GM23248 (cell line): ENCODE measurements around the gene IL1R1. TPM values are rescaled to one million over a fixed set of nuclear protein-coding genes. Genes with fewer than 3 reads are reported as not detected.

Source experiments
- DNase-seq: peaks from one replicate; pipeline ENCODE4 v3.0.0-alpha.2; 2015
- H2AFZ ChIP-seq: fragments of 200-600 bp; sonication (generic); 2 replicates; pipeline ENCODE4 v1.6.1; 2016; ENCODE audit warnings: antibody characterized with exemption
- H3F3A ChIP-seq: fragments of 200-600 bp; sonication (generic); 2 replicates; pipeline ENCODE4 v1.6.1; 2016; ENCODE audit warnings: mild to moderate bottlenecking, antibody characterized with exemption, mixed run types; ENCODE audit not compliant: insufficient read depth
- H3K27ac ChIP-seq: fragments of 200-600 bp; sonication (generic); 2 replicates; pipeline ENCODE4 v1.5.1; 2016; ENCODE audit warnings: mild to moderate bottlenecking
- H3K27me3 ChIP-seq: fragments of 200-600 bp; sonication (generic); replicated peaks from 2 replicates; pipeline ENCODE4 v1.6.1; 2016; ENCODE audit warnings: mild to moderate bottlenecking; ENCODE audit not compliant: insufficient read depth
- H3K36me3 ChIP-seq: fragments of 200-600 bp; sonication (generic); 2 replicates; pipeline ENCODE4 v1.6.1; 2016; ENCODE audit warnings: low read depth, mild to moderate bottlenecking
- H3K4me1 ChIP-seq: fragments of 200-600 bp; sonication (generic); 2 replicates; pipeline ENCODE4 v1.6.1; 2016; ENCODE audit warnings: mild to moderate bottlenecking; ENCODE audit not compliant: insufficient read depth
- H3K4me2 ChIP-seq: fragments of 200-600 bp; sonication (generic); one replicate; pipeline ENCODE4 v1.6.1; 2016; ENCODE audit warnings: mild to moderate bottlenecking; ENCODE audit not compliant: unreplicated experiment
- H3K4me3 ChIP-seq: fragments of 200-600 bp; sonication (generic); 2 replicates; pipeline ENCODE4 v1.5.1; 2016; ENCODE audit warnings: mild to moderate bottlenecking
- H3K79me2 ChIP-seq: fragments of 200-600 bp; sonication (generic); 2 replicates; pipeline ENCODE4 v1.6.1; 2016; ENCODE audit warnings: mild to moderate bottlenecking; ENCODE audit not compliant: insufficient read depth
- H3K9ac ChIP-seq: fragments of 200-600 bp; sonication (generic); 2 replicates; pipeline ENCODE4 v1.6.1; 2016; ENCODE audit warnings: mild to moderate bottlenecking
- H3K9me2 ChIP-seq: fragments of 200-600 bp; sonication (generic); 2 replicates; pipeline ENCODE4 v1.6.1; 2016; ENCODE audit warnings: mixed run types, mild to moderate bottlenecking, moderate library complexity; ENCODE audit not compliant: insufficient read depth
- H3K9me3 ChIP-seq: fragments of 200-600 bp; sonication (generic); one replicate; pipeline ENCODE4 v1.6.1; 2017; ENCODE audit warnings: low read depth
- H4K20me1 ChIP-seq: fragments of 200-600 bp; sonication (generic); 2 replicates; pipeline ENCODE4 v1.6.0; 2016; ENCODE audit not compliant: insufficient read depth
- EZH2 ChIP-seq: fragments of 200-600 bp; sonication (generic); IDR thresholded peaks from 2 replicates; pipeline ENCODE4 v1.6.1; 2018; ENCODE audit warnings: antibody characterized with exemption, mild to moderate bottlenecking; ENCODE audit not compliant: insufficient read depth, poor library complexity, severe bottlenecking
- EZH2phosphoT487 ChIP-seq: fragments of 200-600 bp; sonication (generic); IDR thresholded peaks from 2 replicates; pipeline ENCODE4 v1.6.1; 2018; ENCODE audit warnings: antibody characterized with exemption, moderate library complexity, mild to moderate bottlenecking, low read depth; ENCODE audit not compliant: insufficient read depth
- WGBS, 2 experiments: methylation state at CpG; one replicate each; pipeline ENCODE4 v1.1.6; 2015 to 2017; ENCODE audit warnings: low lambda C conversion rate in 2 of 2, low coverage in 1 of 2; ENCODE audit errors: missing lambda C conversion rate in 2 of 2; 5-methylcytosine and 5-hydroxymethylcytosine counted together
- in situ Hi-C: fragments of 300-500 bp; cut with MboI; formaldehyde crosslinking; loops from 2 replicates; pipeline ENCODE4 v1.15.0; 2020
- polyA plus RNA-seq: library from polyadenylated mRNA; unstranded; fragments of >200 nt; fragmentation: Nextera tagmentation; extraction: Ambion mirVana; gene quantifications from 2 replicates; pipeline ENCODE4 v1.2.1, GENCODE V29; 2016
- total RNA-seq: library from RNA; depleted of rRNA; stranded (reverse); fragments of >200 nt; shearing (Covaris generic); gene quantifications from 2 replicates; pipeline ENCODE4 v1.2.3, GENCODE V29; 2014

IL1R1 gene
- total and polyA plus RNA-seq, 2 experiments from 2014 or later = 75.4 to 87.9 TPM

DNA sequence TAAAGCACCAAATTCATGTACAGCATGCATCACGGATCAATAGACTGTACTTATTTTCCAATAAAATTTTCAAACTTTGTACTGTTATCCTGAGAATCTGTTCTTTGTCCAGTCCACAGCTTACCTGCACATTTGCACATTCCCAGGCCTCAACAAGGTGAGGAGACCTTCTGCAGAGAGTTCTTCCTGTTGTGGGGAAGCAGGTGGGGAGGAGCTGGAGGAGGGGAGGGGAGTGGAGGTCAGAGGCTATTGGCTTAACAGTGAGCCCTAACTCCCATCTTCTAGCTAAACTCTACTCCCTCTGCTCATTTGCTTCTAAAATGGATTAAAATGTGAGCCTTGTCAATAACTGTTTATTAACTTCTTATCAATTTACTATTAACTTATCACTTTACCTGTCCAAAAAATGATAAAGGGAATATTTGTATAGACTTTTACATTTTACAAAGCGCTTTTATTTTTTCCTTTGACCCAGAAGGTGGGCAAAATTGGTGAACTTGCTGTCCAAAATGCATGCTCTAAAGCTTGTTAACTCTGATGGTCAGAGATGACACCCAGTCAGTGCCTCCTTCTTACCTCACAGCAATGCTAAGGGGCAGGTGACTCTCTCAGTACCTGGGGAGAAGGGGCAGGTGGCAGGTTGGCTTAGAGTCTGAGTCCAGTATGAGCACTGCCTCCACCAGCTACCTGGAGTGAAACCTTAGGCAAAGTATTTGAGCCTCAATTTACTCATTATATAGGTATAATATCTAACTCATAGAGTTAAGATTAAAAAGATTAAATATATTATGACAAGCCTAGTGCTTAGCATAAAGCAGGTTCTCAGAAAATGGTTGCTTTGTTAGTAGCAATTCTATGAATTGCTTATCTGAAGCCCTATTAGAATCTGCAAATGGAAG is 37.5 kb downstream of the IL1R1 start:
- Histone ChIP-seq H3K4me3 (no peak overlapping the region), H3K4me2 (no peak overlapping the region)

DNA sequence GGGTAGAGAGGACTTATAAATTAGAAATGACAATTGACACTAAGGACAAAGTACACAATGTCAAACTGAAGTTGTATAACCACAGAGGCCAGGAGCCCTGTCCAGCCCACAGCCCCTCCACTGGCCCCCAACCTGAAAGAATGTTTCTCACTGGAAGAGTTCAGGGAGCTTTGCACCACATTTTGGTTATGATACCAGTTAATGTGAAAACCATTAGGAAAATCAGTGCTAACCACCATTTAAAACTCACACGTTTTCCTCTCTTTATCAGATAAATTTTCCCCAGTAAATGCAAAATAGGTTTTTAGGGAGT is 38.1 kb downstream of the IL1R1 start:
- H3K27ac ChIP-seq = no peak overlapping the region
- peaks cover 22% of the 10 kb centered on the region for H3K4me1 ChIP-seq
- peaks cover 39% of the 10 kb centered on the region for H3K36me3 ChIP-seq
- no peak overlapping the region for H3K9ac ChIP-seq
- no peak for DNase-seq
- H3K79me2 ChIP-seq = no peaks in the 10 kb centered on the region
- H3F3A ChIP-seq = peaks cover 71% of the 10 kb centered on the region
- no peaks in the 10 kb centered on the region for H3K27me3 ChIP-seq
- no peaks in the 10 kb centered on the region for H4K20me1 ChIP-seq
- H2AFZ ChIP-seq = no peak overlapping the region
- H3K4me2 ChIP-seq = no peak overlapping the region
- WGBS, 2 experiments = 91 to 97% methylated on average over 1 of the region's 1 CpG
- in situ Hi-C loops = no loop called here
- no peak overlapping the region for H3K4me3 ChIP-seq
- H3K9me2 ChIP-seq = no peaks in the 10 kb centered on the region
- no peak for TF ChIP-seq EZH2
- TF ChIP-seq EZH2phosphoT487 = no peak
- no peaks in the 10 kb centered on the region for H3K9me3 ChIP-seq

More for the DNA sequence above, 37.5 kb downstream of the IL1R1 start:
- in situ Hi-C loops = no loop called here
- no peaks in the 10 kb centered on the region for H3K9me2 ChIP-seq
- H3K9me3 ChIP-seq = no peaks in the 10 kb centered on the region
- H3K27ac ChIP-seq = no peak overlapping the region
- no peak overlapping the region for H2AFZ ChIP-seq
- H3F3A ChIP-seq = peaks cover 66% of the 10 kb centered on the region
- H3K36me3 ChIP-seq = peaks cover 45% of the 10 kb centered on the region
- peaks cover 20% of the 10 kb centered on the region for H3K4me1 ChIP-seq
- no peaks in the 10 kb centered on the region for H4K20me1 ChIP-seq
- H3K79me2 ChIP-seq = no peaks in the 10 kb centered on the region
- DNase-seq = no peak
- 100% methylated on average over 2 of the region's 2 CpGs for WGBS, 2 experiments
- H3K9ac ChIP-seq = no peak overlapping the region
- H3K27me3 ChIP-seq = no peaks in the 10 kb centered on the region
- no peak for TF ChIP-seq EZH2phosphoT487
- no peak for TF ChIP-seq EZH2

DNA sequence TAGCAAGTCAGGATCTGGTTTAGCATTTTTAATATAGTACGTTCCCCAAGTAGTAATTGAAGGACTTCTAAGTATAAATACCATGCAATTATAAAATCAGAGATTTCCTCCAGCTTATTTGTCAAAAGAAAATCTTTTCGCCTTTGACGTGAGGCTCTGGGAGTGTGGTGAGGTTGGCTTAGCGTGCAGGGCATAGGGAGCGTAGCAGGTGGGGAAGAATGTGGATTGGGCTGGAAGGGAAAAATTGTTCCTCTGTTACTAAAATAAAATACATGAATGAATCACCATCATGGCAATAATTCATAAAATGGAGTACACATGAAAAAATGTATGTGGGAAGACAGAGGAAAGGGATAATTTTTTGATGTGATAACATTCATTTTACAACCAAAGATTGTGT is 38.8 kb downstream of the IL1R1 start:
- H3K27ac ChIP-seq = no peak overlapping the region
- H3K4me2 ChIP-seq = no peak overlapping the region
- H3K9me3 ChIP-seq = no peaks in the 10 kb centered on the region
- no peak overlapping the region for H3K9ac ChIP-seq
- H4K20me1 ChIP-seq = no peaks in the 10 kb centered on the region
- TF ChIP-seq EZH2phosphoT487 = no peak
- TF ChIP-seq EZH2 = no peak
- H3K79me2 ChIP-seq = no peaks in the 10 kb centered on the region
- H2AFZ ChIP-seq = no peak overlapping the region
- peaks cover 79% of the 10 kb centered on the region for H3F3A ChIP-seq
- DNase-seq = no peak
- no peaks in the 10 kb centered on the region for H3K9me2 ChIP-seq
- 98 to 100% methylated on average over 5 of the region's 5 CpGs for WGBS, 2 experiments
- in situ Hi-C loops = no loop called here
- no peak overlapping the region for H3K4me3 ChIP-seq
- H3K27me3 ChIP-seq = no peaks in the 10 kb centered on the region
- H3K4me1 ChIP-seq = peaks cover 22% of the 10 kb centered on the region
- peaks cover 32% of the 10 kb centered on the region for H3K36me3 ChIP-seq

DNA sequence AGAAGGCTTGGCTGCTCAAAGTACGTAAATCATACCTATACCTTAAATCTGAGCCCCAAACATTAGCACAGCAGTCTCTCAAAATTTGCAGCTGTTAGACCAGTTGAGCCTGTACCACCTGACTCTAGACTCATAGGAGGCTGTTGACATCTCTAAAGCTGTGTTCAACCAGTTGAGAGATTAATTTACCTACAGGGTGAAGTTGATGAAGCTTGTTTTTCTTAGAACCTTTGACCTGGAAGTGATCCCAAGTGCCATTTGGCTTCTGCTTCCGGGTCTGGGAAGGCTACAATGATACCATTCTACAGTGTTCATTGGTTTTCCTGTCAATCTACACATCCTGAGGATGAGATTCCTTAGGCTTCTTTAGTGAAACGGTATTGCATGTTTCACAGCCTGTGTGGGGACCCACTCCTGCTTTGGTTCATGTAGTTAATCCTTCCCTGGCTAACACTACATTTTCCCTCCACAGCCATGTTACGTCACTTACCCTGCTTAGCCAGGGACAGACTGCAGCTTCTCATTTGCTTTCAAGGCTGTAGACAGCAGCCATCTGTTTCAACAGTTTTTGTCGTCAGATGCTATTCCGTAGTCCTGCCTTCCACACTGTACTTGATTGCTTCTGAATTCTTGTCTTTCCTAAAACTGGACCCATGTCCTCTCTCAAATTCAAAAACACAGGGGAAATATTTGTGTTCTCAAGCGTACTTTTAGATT is 39.5 kb downstream of the IL1R1 start:
- Histone ChIP-seq H3K9me2 (no peaks in the 10 kb centered on the region), H3F3A (peaks cover 84% of the 10 kb centered on the region), H3K27me3 (no peaks in the 10 kb centered on the region), H3K9ac (no peak overlapping the region), H4K20me1 (no peaks in the 10 kb centered on the region), H3K4me3 (no peak overlapping the region), H3K4me1 (peaks cover 22% of the 10 kb centered on the region), H3K4me2 (no peak overlapping the region), H3K79me2 (no peaks in the 10 kb centered on the region), H3K9me3 (no peaks in the 10 kb centered on the region), H3K36me3 (peaks cover 26% of the 10 kb centered on the region), H2AFZ (0 out of 2 replicates have a peak overlapping the region, but pooled peaks have one; percentile 15), H3K27ac (no peak overlapping the region)
- TF ChIP-seq EZH2 (no peak), EZH2phosphoT487 (no peak)
- 53 to 54% methylated on average over 7 of the region's 7 CpGs for WGBS, 2 experiments
- in situ Hi-C loops = no loop called here
- DNase-seq = no peak
